Measurements from ENCODE around the gene SPOCK1. TPM values are rescaled to one million over a fixed set of nuclear protein-coding genes. Genes with fewer than 3 reads are reported as not detected.

Gene SPOCK1
- total RNA-seq, 1 donor from 2014 or later = 900 TPM

- Mint-ChIP-seq H3K9me3 (ENCODE audit: unreplicated experiment) (peaks cover 4% of the 10 kb centered on the region), H3K27ac (ENCODE audit: unreplicated experiment) (no peak overlapping the region), H3K36me3 (ENCODE audit: unreplicated experiment) (peaks cover 12% of the 10 kb centered on the region), H3K4me1 (ENCODE audit: unreplicated experiment) (peaks cover 13% of the 10 kb centered on the region), H3K4me3 (ENCODE audit: unreplicated experiment) (no peak overlapping the region), H3K27me3 (ENCODE audit: unreplicated experiment) (peaks cover 2% of the 10 kb centered on the region)
- no peak for TF ChIP-seq CTCF (IDR thresholded peaks at IDR 0.05)
- no peak for DNase-seq (ENCODE audit: extremely low spot score, unreplicated experiment)
Measured at GRCh38 chr5:137266186-137266585, 232.9 kb downstream of the SPOCK1 start.

- no peak overlapping the region for H3K27ac Mint-ChIP-seq (ENCODE audit: unreplicated experiment)
- H3K4me3 Mint-ChIP-seq (ENCODE audit: unreplicated experiment) = no peak overlapping the region
- peaks cover 12% of the 10 kb centered on the region for H3K36me3 Mint-ChIP-seq (ENCODE audit: unreplicated experiment)
Measured at GRCh38 chr5:137265457-137265856, 233.7 kb downstream of the SPOCK1 start.

GRCh38 chr5:137264573-137264972 is 234.6 kb downstream of the SPOCK1 start:
- peaks cover 13% of the 10 kb centered on the region for H3K4me1 Mint-ChIP-seq (ENCODE audit: unreplicated experiment)
- peaks cover 2% of the 10 kb centered on the region for H3K27me3 Mint-ChIP-seq (ENCODE audit: unreplicated experiment)
- no peak overlapping the region for H3K27ac Mint-ChIP-seq (ENCODE audit: unreplicated experiment)
- H3K36me3 Mint-ChIP-seq (ENCODE audit: unreplicated experiment) = peaks cover 12% of the 10 kb centered on the region
- H3K4me3 Mint-ChIP-seq (ENCODE audit: unreplicated experiment) = no peak overlapping the region
- no peak for DNase-seq (ENCODE audit: extremely low spot score, unreplicated experiment)
- H3K9me3 Mint-ChIP-seq (ENCODE audit: unreplicated experiment) = peaks cover 4% of the 10 kb centered on the region
- TF ChIP-seq CTCF (IDR thresholded peaks at IDR 0.05) = no peak

More at GRCh38 chr5:137265457-137265856, 233.7 kb downstream of the SPOCK1 start:
- TF ChIP-seq CTCF (IDR thresholded peaks at IDR 0.05) = no peak
- Mint-ChIP-seq H3K9me3 (ENCODE audit: unreplicated experiment) (peaks cover 4% of the 10 kb centered on the region), H3K27me3 (ENCODE audit: unreplicated experiment) (peaks cover 2% of the 10 kb centered on the region), H3K4me1 (ENCODE audit: unreplicated experiment) (peaks cover 13% of the 10 kb centered on the region)
- no peak for DNase-seq (ENCODE audit: extremely low spot score, unreplicated experiment)

GRCh38 chr5:137264041-137264440 is 235.1 kb downstream of the SPOCK1 start:
- Mint-ChIP-seq H3K4me3 (ENCODE audit: unreplicated experiment) (no peak overlapping the region), H3K4me1 (ENCODE audit: unreplicated experiment) (peaks cover 13% of the 10 kb centered on the region), H3K27me3 (ENCODE audit: unreplicated experiment) (peaks cover 2% of the 10 kb centered on the region), H3K9me3 (ENCODE audit: unreplicated experiment) (peaks cover 4% of the 10 kb centered on the region), H3K27ac (ENCODE audit: unreplicated experiment) (no peak overlapping the region), H3K36me3 (ENCODE audit: unreplicated experiment) (peaks cover 12% of the 10 kb centered on the region)
- TF ChIP-seq CTCF (IDR thresholded peaks at IDR 0.05) = no peak
- DNase-seq (ENCODE audit: extremely low spot score, unreplicated experiment) = no peak

- Mint-ChIP-seq H3K4me1 (ENCODE audit: unreplicated experiment) (peaks cover 13% of the 10 kb centered on the region), H3K4me3 (ENCODE audit: unreplicated experiment) (no peak overlapping the region), H3K27ac (ENCODE audit: unreplicated experiment) (no peak overlapping the region), H3K36me3 (ENCODE audit: unreplicated experiment) (peaks cover 12% of the 10 kb centered on the region), H3K9me3 (ENCODE audit: unreplicated experiment) (peaks cover 4% of the 10 kb centered on the region), H3K27me3 (ENCODE audit: unreplicated experiment) (peaks cover 2% of the 10 kb centered on the region)
- DNase-seq (ENCODE audit: extremely low spot score, unreplicated experiment) = no peak
- no peak for TF ChIP-seq CTCF (IDR thresholded peaks at IDR 0.05)
Measured at GRCh38 chr5:137263371-137264005, 235.6 kb downstream of the SPOCK1 start.

Data from osteocyte (in vitro differentiated cells).